22Rv1 (cell line): Measurements from ENCODE around the gene ATR.

Experiments
- ZFX ChIP-seq: fragments of 450-650 bp; IDR thresholded peaks from 2 replicates; pipeline ENCODE4 v1.6.1; 2017; ENCODE audit warnings: antibody characterized with exemption, borderline replicate concordance
- TF ChIP-seq, protein P1 (sequence below): fragments of 450-650 bp; IDR thresholded peaks from 2 replicates; pipeline ENCODE4 v1.5.1; 2017; ENCODE audit warnings: mild to moderate bottlenecking

DNA sequence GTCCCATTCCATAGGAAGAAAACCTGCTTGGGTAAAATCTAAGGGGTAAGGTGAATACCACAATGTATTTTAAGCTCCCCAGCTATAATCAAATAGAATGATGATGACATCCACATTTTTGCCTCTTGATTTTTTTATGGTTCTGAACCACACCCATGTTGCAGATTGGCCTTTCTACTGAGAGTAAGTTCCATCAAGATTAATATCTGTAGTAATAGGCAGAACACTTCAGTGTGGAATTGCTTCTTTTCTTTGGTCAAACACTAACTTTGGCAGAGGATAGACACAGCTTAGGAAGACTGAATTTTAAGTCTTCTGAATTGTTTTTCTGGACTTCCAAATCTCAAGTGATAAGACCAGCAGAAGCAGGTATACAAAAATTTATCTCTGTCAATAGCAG lies 44.7 kb upstream of the ATR start:
- TF ChIP-seq, protein P1, sequence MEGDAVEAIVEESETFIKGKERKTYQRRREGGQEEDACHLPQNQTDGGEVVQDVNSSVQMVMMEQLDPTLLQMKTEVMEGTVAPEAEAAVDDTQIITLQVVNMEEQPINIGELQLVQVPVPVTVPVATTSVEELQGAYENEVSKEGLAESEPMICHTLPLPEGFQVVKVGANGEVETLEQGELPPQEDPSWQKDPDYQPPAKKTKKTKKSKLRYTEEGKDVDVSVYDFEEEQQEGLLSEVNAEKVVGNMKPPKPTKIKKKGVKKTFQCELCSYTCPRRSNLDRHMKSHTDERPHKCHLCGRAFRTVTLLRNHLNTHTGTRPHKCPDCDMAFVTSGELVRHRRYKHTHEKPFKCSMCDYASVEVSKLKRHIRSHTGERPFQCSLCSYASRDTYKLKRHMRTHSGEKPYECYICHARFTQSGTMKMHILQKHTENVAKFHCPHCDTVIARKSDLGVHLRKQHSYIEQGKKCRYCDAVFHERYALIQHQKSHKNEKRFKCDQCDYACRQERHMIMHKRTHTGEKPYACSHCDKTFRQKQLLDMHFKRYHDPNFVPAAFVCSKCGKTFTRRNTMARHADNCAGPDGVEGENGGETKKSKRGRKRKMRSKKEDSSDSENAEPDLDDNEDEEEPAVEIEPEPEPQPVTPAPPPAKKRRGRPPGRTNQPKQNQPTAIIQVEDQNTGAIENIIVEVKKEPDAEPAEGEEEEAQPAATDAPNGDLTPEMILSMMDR: no peak
- no peak for TF ChIP-seq ZFX
